ENCODE results near the gene HNRNPL. TPM values are rescaled to one million over a fixed set of nuclear protein-coding genes. Genes with fewer than 3 reads are reported as not detected.

Gene HNRNPL
- total and polyA plus RNA-seq, 9 of the 15 experiments (the other 6 are each of a cell fraction or from before 2014, with no cell fraction given): 39.5 to 610 (median 299) TPM

DNA sequence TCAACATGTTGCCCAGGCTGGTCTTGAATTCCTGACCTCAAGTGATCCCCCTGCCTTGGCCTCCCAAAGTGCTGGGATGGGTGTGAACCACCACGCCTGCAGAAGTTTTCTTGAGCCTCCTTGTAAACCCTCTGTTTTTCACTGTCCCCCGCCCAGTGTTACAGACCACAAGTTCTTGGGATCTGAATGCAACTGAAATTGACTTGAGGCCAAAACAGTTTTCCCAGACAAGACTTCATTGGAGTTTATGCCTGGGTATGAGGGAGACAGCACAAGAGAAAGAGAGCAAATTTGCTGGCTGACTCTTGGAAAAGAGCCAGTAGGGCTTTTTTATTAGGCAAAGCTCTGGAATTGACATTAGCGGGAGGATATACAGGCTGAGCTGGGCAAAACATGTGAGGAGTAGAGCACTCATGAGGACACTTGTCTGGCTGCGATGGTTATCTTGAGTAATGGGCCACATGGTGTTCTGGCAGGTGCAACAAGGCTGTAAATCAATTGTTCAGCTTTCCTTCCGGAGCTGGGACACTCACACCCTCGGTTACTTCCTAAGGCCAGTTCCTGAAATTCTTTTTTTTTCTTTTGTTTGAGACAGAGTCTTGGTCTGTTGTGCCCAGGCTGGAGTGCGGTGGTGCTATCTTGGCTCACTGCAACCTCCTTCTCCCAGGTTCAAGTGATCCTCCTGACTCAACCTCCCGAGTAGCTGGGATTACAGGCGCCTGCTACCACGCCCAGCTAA lies 12.7 kb upstream of the HNRNPL start (continued):
- TF ChIP-seq MGA (IDR thresholded peaks at IDR 0.05) (peak; percentile 88), PRPF4 (IDR thresholded peaks at IDR 0.05; ENCODE audit: insufficient read depth, low read depth, low read length, poor library complexity, severe bottlenecking) (no peak)
